C4-2B (cell line): ENCODE measurements around the gene ATCAY.

Experiments used
- ZFX ChIP-seq: fragments of 450-650 bp; IDR thresholded peaks from 2 replicates; pipeline ENCODE4 v1.6.1; 2017
- TF ChIP-seq, protein P1 (sequence below): fragments of 450-650 bp; conservative IDR thresholded peaks from 2 replicates; pipeline ENCODE4 v1.5.1; 2017; ENCODE audit warnings: mild to moderate bottlenecking

DNA sequence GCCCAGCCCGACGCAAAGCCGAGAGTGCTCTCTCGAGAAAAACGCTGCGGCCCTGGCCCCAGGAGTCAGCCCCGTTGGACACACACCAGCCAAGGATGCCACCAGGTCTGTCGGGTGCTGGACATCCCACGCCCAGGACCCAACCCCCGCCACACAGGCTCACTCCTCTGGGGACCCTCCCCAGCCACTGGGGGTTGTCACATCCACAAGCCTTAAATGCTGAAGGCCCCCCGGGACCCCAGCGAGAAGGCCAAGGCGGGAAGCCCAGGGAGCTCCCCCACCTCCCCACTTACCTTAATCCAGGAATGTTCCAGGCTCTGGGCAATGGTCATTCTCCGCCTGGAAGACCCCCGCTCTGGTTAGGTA lies 79.3 kb downstream of the ATCAY start:
- TF ChIP-seq, protein P1, sequence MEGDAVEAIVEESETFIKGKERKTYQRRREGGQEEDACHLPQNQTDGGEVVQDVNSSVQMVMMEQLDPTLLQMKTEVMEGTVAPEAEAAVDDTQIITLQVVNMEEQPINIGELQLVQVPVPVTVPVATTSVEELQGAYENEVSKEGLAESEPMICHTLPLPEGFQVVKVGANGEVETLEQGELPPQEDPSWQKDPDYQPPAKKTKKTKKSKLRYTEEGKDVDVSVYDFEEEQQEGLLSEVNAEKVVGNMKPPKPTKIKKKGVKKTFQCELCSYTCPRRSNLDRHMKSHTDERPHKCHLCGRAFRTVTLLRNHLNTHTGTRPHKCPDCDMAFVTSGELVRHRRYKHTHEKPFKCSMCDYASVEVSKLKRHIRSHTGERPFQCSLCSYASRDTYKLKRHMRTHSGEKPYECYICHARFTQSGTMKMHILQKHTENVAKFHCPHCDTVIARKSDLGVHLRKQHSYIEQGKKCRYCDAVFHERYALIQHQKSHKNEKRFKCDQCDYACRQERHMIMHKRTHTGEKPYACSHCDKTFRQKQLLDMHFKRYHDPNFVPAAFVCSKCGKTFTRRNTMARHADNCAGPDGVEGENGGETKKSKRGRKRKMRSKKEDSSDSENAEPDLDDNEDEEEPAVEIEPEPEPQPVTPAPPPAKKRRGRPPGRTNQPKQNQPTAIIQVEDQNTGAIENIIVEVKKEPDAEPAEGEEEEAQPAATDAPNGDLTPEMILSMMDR, result no peak
- TF ChIP-seq ZFX, result no peak
